GM19238 (cell line): ENCODE results near the gene STIP1.

Source experiments
- DNase-seq: peaks from one replicate; pipeline ENCODE4 v3.0.0; 2011; ENCODE audit warnings: low spot score; ENCODE audit not compliant: insufficient read length

STIP1 gene

DNA sequence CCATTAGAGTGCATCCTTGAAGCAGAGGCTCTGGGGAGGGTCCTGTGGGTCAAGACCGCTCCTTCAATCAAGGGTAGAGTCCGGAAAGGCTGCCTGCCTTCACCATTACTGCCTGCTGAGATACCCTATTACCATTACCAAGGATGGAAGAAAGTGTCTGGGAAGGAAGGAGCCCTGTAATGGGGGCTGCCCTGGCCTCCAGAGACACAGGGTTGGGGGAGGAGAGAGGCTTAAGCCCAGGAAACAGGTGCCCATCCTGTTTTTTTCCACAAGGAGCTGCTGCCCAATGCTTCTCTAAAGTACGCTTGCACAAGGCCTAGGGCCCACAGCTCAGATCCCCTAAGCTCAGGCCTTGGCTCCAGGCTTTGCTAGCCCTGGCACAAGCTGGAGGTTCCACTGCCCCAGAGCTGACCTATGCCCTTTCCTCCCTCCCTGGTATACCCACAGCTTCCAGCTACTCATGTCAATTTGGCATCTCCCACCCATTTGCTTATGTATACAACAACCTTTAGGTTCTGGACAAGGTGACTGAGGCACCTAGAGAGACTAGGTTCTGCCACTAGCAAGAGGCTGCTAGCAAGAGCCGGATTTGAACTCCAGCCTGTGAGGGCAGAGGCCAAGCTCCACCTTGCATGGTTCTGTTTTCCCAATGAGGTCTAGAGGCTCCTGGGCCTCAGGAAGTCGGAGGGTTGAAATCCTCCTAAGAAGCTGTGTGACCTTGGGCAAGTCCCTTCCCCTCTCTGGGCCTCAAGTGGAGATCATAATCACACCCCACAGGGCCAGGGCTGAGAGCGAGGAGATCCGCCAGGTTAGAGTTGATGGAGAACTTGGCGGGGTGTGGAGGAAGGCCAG is 63.8 kb downstream of the STIP1 start:
- DNase-seq, result no peak

DNA sequence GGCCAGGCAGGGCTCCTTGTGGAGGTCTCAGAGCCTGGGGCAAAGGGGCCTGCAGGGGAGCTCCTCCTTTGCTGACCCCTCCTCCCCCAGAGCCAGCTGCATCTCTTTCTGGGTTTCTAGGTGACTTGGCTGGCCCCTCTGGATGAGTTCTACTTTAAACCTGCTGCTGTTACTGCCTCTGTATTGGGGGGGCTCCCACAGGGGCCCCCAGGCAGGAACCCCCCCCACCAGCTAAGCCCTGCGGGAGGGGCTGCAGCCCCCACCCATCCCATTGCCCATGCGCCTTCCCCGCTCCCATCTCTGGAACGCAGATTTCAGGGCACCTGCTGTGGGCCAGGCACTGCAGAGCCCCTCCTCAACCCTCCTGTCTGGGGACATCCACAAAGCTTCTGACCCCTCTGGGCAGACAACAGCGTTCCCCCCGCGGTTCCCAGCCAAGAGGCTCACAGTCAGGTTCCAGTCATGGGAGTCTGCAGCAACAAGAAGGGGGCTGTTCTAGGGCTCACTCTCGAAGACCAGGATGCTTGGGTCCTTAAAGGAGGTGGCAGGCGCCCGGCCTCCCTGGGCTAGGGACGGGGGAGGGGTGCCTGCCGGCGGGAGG is 64.5 kb downstream of the STIP1 start:
- no peak for DNase-seq

DNA sequence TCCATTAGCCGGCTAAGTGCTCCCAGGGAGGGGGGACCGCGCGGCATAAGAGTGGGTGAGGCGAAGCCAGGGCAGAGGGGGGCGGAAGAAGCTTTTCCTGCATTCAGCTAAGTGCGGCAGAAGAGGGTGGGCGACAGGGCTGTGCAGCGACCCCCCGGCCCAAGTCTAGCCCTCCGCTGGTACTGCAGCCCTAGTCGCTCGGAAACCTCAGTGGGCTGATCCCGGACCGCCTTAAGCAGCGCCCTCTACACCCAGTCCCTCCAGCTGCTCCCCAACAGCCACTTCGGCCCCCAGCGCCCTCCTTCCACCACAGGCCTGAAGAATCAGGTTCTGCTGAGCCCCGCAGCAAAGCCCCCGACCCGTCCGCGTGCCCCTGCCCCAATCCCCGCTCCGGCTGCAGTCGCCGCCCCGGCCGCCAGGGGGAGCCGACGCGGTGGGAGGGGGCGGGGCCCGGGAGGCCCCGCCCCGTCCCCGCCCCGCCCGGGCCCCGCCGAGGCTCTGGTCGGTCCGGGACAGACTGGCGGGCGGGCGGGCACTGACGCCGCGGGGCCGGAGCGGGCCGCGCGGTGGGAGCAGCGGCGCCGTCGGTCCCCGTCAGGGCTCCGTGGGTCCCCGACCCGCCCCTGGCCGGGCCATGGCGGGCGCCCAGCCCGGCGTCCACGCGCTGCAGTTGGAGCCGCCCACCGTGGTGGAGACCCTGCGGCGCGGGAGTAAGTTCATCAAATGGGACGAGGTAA is 65.2 kb downstream of the STIP1 start, which contains the start of gene PLCB3:
PLCB3 (plus strand) TSS at position 515 of the 737 bp plus-strand sequence; CDS start at position 635, 120 bp downstream.
- peak; percentile 92 for DNase-seq

DNA sequence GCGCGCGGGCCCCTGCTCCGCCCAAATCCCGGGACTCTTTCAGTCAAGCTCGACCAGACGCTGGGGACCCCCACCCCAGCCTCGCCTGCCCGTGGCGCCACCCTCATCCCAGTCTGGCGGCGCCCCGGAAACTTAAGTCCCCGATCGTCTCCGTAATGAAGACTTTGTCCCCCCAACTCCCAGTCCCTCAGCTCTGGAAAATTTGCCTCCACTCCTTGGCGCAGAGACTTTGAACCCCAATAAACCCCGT is 65.7 kb downstream of the STIP1 start:
- DNase-seq, result no peak

DNA sequence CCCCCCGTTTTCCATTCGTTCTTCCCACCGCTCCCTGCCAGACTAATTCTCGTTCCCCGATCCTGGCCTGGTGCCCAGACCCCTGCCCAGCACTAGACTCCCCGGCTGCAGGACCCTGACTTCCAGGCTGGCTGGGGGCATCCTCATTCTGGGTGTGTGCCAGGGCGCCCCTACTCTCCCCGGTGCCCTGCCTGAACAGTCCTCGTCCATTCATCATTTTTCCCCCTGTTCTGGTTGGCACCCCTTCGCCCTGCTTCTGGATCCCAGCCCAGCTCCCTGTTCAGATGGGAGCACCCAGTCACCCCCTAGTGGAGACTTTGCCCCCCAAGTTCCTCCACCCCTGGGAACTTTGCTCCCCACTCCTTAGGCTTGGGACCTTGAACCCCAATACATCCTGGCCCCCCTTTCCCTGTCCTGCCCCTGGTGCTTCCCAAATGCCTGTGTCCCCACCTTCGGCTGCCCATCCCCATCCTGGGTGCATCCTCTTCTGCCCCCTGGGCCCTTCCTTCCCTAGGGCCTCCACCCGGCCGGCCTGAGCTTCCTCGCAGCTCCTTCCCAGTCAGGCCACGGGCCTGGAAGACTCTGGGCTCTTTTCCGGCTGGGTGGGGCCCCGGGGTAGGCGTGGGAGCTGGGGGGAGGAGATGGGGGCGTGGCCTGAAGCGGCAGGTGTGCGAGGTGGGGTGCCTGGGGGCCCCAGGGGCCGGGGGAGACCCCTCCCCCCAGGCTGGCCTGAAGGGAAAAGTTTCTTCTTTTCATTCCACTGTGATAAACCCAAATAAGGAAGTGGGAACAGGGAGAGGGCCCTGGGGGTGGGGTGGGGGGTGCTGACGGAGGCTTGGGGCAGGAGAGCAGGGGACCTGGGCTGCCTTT is 66.3 kb downstream of the STIP1 start:
- peak; percentile 64 for DNase-seq

DNA sequence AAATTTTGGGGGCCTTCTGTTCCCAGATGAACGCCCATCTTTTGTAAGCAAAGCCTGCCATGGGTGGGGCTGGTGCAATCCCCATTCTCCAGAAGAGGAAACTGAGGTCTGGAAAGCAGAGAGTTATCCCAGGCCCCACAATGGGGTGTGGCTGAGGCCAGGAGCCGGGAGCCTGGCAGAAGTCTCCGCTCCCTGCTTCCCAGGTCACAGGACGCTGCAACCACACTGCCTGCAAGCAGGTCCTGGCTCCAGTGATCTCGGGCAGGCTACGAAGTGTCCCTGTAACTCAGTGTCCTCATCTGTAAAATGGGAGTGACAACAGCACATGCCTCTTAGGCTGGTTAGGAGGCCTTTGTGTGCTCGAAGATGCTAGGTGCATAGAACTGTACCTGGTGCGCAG is 67.1 kb downstream of the STIP1 start:
- no peak for DNase-seq

DNA sequence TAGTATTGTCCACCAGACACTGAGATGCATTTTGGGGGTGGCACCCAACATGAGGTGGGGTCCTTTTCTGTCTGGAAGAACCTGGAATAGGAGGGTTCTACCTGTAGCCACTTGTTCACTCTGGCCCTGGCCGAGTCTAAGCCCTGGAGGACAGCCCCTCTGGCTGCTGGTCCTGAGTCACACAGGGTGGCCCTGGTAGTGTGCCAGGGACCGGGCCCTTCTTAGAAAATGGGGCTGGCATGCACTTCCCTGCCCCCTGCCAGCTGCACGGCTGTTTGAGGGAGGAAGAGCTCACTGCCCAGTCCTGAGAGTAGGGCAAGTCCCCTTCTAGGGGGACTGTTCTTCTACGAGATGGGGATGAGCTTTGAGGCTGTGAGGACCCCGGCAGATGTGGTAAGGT is 67.5 kb downstream of the STIP1 start:
- no peak for DNase-seq
